GM10248 (cell line): ENCODE measurements around the gene GPC6.

ENCODE experiments used
- CTCF ChIA-PET: fragments of 300-600 bp; sonication (Branson Sonifier 250); formaldehyde crosslinking; extraction: SDS; loops from one replicate; lab custom pipeline; 2021; ENCODE audit warnings: antibody characterized with exemption; lab: Yijun Ruan, JAX
- POLR2A ChIA-PET: fragments of 350-650 bp; sonication (Branson Sonifier 250); formaldehyde crosslinking; extraction: SDS; loops from one replicate; lab custom pipeline; 2020; ENCODE audit warnings: antibody characterized with exemption; lab: Yijun Ruan, JAX
- DNase-seq: peaks from one replicate; pipeline ENCODE4 v3.0.0; 2012; ENCODE audit errors: extremely low spot score
- CTCF ChIP-seq: IDR thresholded peaks from 2 replicates; pipeline ENCODE4 v1.5.1; 2012; ENCODE audit warnings: mild to moderate bottlenecking, low read depth; ENCODE audit errors: extremely low read depth, missing control alignments, control extremely low read depth

Gene GPC6

GRCh38 chr13:94007072-94007471 is 780.5 kb downstream of the GPC6 start:
- ChIA-PET CTCF (no interaction called here), POLR2A (no interaction called here)
- DNase-seq, result no peak
- no peak for TF ChIP-seq CTCF

- DNase-seq, result no peak
- CTCF ChIA-PET, result no interaction called here
- POLR2A ChIA-PET, result no interaction called here
- no peak for TF ChIP-seq CTCF
Observed at GRCh38 chr13:94009701-94010100, 783.1 kb downstream of the GPC6 start.

- CTCF ChIA-PET, result no interaction called here
- POLR2A ChIA-PET, result no interaction called here
- TF ChIP-seq CTCF, result no peak
- DNase-seq, result no peak
Observed at GRCh38 chr13:94014461-94014860, 787.9 kb downstream of the GPC6 start.

GRCh38 chr13:94020426-94020825 is 793.8 kb downstream of the GPC6 start:
- CTCF ChIA-PET, result no interaction called here

GRCh38 chr13:94020833-94021232 is 794.2 kb downstream of the GPC6 start:
- no peak for DNase-seq
- POLR2A ChIA-PET, result no interaction called here
- CTCF ChIA-PET, result no interaction called here
- TF ChIP-seq CTCF, result no peak

More at GRCh38 chr13:94020426-94020825, 793.8 kb downstream of the GPC6 start:
- POLR2A ChIA-PET, result no interaction called here
- TF ChIP-seq CTCF, result no peak
- no peak for DNase-seq

GRCh38 chr13:94028234-94028633 is 801.6 kb downstream of the GPC6 start:
- TF ChIP-seq CTCF, result no peak
- CTCF ChIA-PET, result no interaction called here
- POLR2A ChIA-PET, result no interaction called here
- no peak for DNase-seq

- no peak for TF ChIP-seq CTCF
- DNase-seq, result no peak
- ChIA-PET CTCF (no interaction called here), POLR2A (no interaction called here)
Observed at GRCh38 chr13:94028650-94029049, 802.0 kb downstream of the GPC6 start.
